ENCODE results near the gene STK31.
"Not testable (repeated sequence)": the region's sequence is repeated elsewhere in the genome, so short reads cannot be mapped to it uniquely, and the experiment has no call there.

The STK31 gene

DNA sequence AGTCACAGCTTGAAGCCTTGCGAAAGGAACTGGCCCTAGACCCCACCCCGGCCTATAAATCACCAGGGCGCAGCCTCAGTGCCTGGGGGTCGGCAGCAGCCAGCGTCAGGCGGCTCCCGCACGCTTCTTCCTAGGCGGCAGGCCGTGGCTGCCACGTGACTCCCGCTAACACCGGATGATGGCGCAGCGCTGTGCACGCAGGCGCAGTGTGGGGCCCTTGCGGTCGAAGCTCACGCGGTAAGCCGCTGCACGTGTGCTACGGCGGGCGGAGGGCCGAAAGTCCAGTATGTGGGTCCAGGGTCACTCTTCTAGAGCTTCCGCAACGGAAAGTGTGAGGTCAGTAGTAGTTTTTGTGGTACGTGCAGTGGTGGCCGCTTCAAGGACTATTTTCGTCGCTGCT, at the start of gene STK31:
Gene STK31 (plus strand): TSS at position 220 of the 400 bp plus-strand sequence. CDS start 67 bp downstream, at position 287.
- DNase-seq, result no peak

DNA sequence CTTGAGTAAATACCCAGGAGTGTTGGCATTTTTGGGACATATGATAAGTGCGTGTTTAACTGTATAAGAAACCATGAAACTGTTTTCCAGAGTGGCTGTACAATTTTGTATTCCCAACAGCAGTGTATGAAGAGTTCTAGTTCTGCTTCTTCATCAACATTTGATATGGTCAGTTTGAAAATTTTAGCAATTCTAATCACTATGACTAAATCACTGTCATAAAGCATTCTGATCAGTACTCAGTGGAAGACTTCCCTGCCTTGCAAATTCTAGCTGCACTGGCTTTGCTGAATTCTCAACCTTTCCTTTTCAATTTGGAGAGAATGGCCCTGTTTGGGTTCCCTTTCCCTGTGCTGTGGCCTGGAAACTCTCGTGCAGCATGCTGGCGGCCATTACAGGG, 48.6 kb upstream of the STK31 start:
- no peak for DNase-seq

DNA sequence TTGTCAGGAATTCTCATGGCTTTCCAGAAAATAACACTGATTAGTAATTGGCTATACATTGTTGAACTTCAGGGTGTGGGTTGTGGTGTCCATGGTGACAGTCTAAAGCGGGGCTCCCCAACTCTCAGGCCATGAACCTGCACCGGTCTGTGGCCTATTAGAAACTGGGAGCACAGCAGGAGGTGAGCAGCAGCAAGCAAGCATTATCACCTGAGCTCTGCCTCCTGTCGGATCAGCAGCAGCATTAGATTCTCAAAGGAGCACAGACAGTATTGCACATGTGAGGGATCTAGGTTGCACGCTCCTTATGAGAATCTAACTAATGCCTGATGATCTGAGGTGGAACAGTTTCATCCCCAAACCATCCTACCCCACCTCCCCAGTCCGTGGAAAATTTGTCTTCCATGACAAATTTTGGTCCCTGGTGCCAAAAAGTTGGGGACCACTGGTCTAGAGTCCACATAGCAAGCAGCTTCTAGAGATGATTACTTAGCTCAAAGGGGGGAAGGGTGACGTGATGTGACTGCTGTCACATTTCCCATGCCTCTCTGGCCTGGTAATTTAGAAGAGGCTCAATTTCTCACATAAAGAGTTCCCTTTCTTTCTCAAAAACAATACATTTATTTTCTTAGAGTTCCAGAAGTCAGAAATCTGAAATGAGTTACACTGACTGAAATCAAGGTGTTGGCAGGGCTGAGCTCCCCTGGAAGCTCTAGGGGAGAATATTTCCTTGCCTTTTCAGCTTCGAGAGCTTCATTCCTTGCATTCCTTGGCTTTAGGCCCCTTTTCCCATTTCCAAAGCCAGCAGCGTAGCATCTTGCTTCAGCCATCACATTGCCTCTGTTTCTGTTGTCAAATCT, 47.7 kb upstream of the STK31 start:
- no peak for DNase-seq

DNA sequence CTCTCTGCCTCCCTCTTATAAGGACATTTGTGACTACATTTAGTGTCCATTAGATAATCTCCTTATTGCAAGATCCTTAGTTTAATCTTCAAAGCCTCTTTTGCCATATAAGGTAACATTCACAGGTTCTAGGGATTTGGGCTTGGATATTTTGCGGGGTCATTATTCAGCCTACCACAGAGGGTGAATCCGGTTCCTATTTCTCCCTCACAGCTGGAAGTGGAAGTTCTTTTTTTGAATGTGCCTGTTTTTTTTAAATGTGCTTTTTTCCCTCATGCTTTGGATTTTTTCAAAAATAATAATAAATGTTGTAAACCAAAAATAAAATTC, 47.1 kb upstream of the STK31 start:
- DNase-seq, result no peak

DNA sequence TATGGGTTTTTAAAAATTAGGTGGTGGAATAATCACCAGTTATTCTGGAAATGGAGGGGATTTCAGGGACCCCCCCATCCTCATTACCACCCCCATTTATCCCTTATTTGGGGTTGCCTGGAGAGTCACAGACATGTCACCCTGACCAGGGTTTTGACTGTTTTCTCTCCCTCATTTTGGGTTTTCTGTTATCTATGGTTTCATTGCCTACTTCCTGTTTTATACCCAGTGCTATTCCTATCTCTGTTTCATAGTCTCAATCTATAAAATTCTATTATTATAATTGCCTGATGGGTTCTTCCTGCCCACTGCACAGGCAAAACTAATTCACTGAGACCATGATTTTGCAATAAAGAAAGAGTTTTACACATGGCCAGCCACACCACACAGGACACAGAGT, 45.9 kb upstream of the STK31 start:
- DNase-seq, result no peak

GRCh38 chr7:23672033-23672432, 38.0 kb upstream of the STK31 start:
- no peak for DNase-seq

- peak; percentile 55 to 74 for DNase-seq
Measured at GRCh38 chr7:23679898-23680413, 30.1 kb upstream of the STK31 start, which contains the start of gene FAM221A. Gene FAM221A, plus strand, starts transcription at chr7:23680199. Its CDS starts 20 bp downstream, at chr7:23680219.

GRCh38 chr7:23680414-23681405, 29.3 kb upstream of the STK31 start:
- DNase-seq, result peak in 1 of 2 experiments; percentile 25

- not testable (repeated sequence) for DNase-seq
Measured at GRCh38 chr7:23684041-23684440, 26.0 kb upstream of the STK31 start.

GRCh38 chr7:23685731-23686130, 24.3 kb upstream of the STK31 start:
- DNase-seq, result no peak

DNA sequence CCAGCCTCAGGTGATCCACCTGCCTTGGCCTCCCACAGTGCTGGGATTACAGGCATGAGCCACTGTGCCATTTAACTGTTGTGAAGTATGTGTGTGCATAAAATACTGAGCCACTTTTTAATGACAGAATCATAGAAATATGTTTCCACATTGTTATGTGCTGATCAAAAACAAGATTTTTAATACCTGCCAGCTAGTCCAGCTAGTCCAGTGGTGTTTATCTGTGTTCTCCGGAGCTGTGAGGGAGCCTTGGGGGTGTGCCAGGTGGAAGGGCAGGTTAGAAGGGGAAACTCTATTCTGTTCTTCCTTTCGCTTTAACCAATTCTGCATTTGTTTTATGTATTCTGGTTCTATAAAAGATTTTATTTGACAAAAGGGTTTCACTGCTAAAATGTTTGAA, 23.0 kb upstream of the STK31 start:
- no peak for DNase-seq

- DNase-seq, result no peak
Measured at GRCh38 chr7:23689165-23689564, 20.9 kb upstream of the STK31 start.

GRCh38 chr7:23691320-23691719, 18.7 kb upstream of the STK31 start:
- DNase-seq, result no peak

- DNase-seq, result no peak
Measured at GRCh38 chr7:23693224-23693623, 16.8 kb upstream of the STK31 start.

- DNase-seq, result peak in 1 of 2 experiments; percentile 37
Measured at GRCh38 chr7:23696916-23697441, 13.0 kb upstream of the STK31 start.

GRCh38 chr7:23698822-23699221, 11.2 kb upstream of the STK31 start:
- no peak for DNase-seq

DNA sequence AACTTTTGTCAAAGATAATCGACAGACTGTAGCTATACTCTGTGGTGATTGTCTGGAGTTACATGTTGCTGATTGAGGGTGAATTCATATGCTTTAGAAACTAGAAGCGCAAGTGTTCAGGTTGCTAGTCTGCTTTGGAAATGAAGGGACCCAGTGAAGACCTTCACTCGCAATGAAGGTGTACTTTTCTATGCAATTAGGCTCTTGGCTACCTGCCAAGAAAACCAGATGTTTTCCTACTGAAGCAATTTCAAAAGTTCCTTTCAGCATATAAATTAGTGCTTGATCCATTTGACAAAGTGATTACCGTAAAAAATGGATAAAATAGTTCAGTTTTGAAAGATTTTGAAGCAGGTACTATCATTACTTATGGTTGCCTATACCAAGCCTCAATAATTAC, 10.0 kb upstream of the STK31 start:
- DNase-seq, result no peak

DNA sequence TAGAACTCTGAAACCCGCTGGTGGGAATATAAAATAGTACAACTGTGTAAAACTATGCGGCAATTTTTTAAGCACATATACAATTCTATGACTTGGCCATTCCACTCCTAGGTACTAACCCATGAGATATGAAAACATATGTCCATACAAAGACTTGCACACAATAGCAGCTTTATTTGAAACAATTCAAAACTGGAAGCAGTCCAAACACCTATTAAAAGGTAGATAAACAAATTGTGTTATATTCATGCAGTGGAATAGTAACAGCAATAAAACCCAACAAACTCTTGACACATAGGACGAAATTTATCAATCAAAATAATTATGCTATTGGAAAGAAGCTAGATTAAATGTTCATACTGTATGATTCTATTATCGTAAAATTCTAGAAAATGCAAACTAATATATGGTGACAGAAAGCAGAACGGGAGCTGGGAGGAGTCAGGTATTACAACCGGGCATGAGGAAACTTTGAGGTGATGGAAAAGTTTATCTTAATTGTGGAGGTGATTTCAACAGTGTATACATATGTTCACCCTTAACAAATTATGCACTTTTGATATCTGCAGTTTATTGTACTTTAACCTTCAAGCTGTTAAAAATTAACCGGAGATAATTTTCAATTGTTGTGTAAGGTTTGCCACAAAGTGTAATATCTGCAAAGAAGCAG, 803 bp upstream of the STK31 start:
- DNase-seq, result no peak

DNA sequence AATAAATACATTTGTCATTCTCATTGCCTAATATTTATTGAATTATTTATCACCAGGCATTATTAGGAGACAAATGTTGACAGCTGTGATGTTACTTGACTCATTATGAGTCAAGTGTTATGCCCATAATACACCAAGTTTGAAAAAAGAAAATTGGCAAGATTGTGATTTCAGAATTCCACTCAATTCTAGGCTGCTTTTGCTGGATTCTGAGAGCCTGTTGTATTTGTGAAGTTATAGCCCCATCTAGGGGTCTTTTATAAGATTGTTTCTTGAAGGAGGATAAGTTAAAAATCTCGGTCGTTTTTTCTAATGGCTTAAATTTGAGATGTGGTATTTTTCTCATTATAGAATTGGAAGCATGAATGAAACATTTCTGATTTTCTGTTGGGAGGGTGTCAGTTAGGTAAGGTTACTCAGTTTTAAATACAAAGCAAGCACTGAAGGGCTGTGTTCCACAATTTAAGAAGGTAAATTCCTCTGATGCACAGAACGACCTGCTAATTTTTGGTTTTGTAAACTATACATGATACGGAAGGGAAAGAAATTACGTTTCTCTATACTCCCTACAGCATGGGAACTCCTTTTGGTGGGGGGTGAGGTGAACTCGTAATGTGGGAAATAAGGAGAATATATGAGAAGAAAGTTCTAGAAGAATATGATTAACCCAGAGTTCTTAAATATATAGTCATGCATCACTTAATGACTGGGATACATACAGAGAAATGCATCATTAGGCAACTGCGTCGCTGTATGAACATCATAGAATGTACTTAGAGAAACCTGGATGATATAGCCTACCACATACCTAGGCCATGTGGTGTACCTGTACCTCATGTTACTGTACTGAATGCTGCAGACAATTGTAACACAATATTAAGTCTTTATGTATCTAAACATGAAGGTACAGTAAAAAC, 2.6 kb downstream of the STK31 start:
- DNase-seq, result peak; percentile 23 to 73

- peak; percentile 49 to 86 for DNase-seq
Measured at GRCh38 chr7:23713285-23714149, 3.5 kb downstream of the STK31 start.

DNA sequence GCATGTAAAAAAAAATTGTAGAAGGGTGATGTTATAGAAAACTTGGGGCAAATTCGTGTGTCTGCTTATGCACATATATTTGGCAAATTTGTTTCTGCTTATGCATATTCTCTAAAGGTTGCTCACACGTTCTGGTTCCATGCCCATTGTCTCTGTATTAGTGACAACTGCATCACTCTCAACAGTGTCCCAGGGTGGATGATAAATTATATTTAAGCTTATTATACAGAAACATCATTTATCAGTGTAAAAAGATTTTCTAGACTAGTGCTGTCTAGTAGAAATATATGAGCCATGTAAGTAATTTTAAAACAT, 4.1 kb downstream of the STK31 start:
- no peak for DNase-seq
